Stomach (tissue), 4 donors: ENCODE data around the gene SEMA6A.

ENCODE experiments used
- CTCF ChIP-seq, 7 experiments: fragments of 450-650 bp in 4 of 7; fragments of 200-600 bp in 3 of 7; sonication (generic) in 3 of 7; IDR thresholded peaks; one replicate each; pipeline ENCODE4 v1.5.1; 2016 to 2019; ENCODE audit warnings: antibody characterized with exemption in 7 of 7, control low read depth in 2 of 7, mild to moderate bottlenecking in 1 of 7
- POLR2A ChIP-seq, 4 donors: fragments of 450-650 bp; IDR thresholded peaks; one replicate each; pipeline ENCODE4 v1.6.1; 2016; ENCODE audit warnings: antibody characterized with exemption in 4 of 4, control low read depth in 2 of 4, mild to moderate bottlenecking in 1 of 4, moderate library complexity in 1 of 4

- TF ChIP-seq POLR2A (IDR thresholded peaks at IDR 0.05) (no peak), CTCF (IDR thresholded peaks at IDR 0.05) (no peak)
Observed at GRCh38 chr5:116439905-116440304, 134.7 kb downstream of the SEMA6A start.
